Kidney epithelial cell (primary cell): Measurements from ENCODE around the gene DENND11. TPM values are rescaled to one million over a fixed set of nuclear protein-coding genes. Genes with fewer than 3 reads are reported as not detected.

Experiments used
- DNase-seq: peaks from one replicate; pipeline ENCODE4 v3.0.0-alpha.2; 2010; ENCODE audit warnings: low read depth
- H3K27me3 ChIP-seq: 2 replicates; pipeline ENCODE4 v1.6.0; 2011; ENCODE audit warnings: low read length; ENCODE audit not compliant: control insufficient read depth, insufficient read depth
- H3K36me3 ChIP-seq: 2 replicates; pipeline ENCODE4 v1.5.1; 2011; ENCODE audit warnings: low read length; ENCODE audit not compliant: control insufficient read depth, insufficient read depth
- H3K4me3 ChIP-seq: 2 replicates; pipeline ENCODE4 v1.5.1; 2011; ENCODE audit warnings: low read depth, mild to moderate bottlenecking, control low read depth, low read length
- total RNA-seq: library from RNA; depleted of rRNA; stranded (reverse); fragments of >200 nt; gene quantifications from 2 replicates; pipeline ENCODE4 v1.2.3, GENCODE V29; 2015
- TF ChIP-seq, protein P1 (sequence below): IDR thresholded peaks from 2 replicates; pipeline ENCODE4 v1.5.1; 2011; ENCODE audit warnings: mild to moderate bottlenecking, moderate library complexity, low read length, control low read depth, inconsistent platforms; ENCODE audit not compliant: insufficient read depth, poor library complexity, severe bottlenecking

DENND11 gene
- total RNA-seq, 1 donor from 2014 or later: 17.0 TPM

- TF ChIP-seq, protein P1, sequence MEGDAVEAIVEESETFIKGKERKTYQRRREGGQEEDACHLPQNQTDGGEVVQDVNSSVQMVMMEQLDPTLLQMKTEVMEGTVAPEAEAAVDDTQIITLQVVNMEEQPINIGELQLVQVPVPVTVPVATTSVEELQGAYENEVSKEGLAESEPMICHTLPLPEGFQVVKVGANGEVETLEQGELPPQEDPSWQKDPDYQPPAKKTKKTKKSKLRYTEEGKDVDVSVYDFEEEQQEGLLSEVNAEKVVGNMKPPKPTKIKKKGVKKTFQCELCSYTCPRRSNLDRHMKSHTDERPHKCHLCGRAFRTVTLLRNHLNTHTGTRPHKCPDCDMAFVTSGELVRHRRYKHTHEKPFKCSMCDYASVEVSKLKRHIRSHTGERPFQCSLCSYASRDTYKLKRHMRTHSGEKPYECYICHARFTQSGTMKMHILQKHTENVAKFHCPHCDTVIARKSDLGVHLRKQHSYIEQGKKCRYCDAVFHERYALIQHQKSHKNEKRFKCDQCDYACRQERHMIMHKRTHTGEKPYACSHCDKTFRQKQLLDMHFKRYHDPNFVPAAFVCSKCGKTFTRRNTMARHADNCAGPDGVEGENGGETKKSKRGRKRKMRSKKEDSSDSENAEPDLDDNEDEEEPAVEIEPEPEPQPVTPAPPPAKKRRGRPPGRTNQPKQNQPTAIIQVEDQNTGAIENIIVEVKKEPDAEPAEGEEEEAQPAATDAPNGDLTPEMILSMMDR: no peak
- H3K36me3 ChIP-seq: no peaks in the 10 kb centered on the region
- H3K27me3 ChIP-seq: no peaks in the 10 kb centered on the region
- no peak overlapping the region for H3K4me3 ChIP-seq
- DNase-seq: no peak
These were observed 15.3 kb downstream of the DENND11 start for GRCh38 chr7:141686670-141687069.

DNA sequence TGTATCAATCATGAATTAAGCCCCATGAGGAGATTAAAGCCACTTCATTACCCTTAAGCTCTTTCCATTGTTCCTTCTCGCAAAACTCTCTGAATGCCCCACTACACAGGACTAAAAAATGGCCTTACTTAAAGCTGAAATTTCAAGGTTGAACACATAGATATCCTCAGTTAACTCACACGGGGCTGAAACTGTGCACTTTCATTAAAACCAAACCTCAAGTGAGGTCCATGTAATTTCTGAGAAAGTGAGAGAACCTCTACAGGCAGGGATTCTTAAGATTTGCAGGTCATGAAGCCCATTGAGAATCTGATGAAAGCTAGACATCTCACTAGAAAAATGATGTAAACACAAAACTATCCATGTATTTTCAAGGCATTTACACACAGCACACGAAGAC is 15.9 kb downstream of the DENND11 start:
- no peak for DNase-seq
- TF ChIP-seq, protein P1: no peak
- Histone ChIP-seq H3K4me3 (no peak overlapping the region), H3K27me3 (no peaks in the 10 kb centered on the region), H3K36me3 (no peaks in the 10 kb centered on the region)

GRCh38 chr7:141685285-141686023 is 16.5 kb downstream of the DENND11 start:
- TF ChIP-seq, protein P1: no peak
- no peaks in the 10 kb centered on the region for H3K36me3 ChIP-seq
- H3K4me3 ChIP-seq: no peak overlapping the region
- H3K27me3 ChIP-seq: no peaks in the 10 kb centered on the region
- no peak for DNase-seq

GRCh38 chr7:141679014-141679413 is 23.0 kb downstream of the DENND11 start:
- no peak for DNase-seq
- Histone ChIP-seq H3K4me3 (no peak overlapping the region), H3K27me3 (no peaks in the 10 kb centered on the region), H3K36me3 (no peaks in the 10 kb centered on the region)
- TF ChIP-seq, protein P1: no peak

DNA sequence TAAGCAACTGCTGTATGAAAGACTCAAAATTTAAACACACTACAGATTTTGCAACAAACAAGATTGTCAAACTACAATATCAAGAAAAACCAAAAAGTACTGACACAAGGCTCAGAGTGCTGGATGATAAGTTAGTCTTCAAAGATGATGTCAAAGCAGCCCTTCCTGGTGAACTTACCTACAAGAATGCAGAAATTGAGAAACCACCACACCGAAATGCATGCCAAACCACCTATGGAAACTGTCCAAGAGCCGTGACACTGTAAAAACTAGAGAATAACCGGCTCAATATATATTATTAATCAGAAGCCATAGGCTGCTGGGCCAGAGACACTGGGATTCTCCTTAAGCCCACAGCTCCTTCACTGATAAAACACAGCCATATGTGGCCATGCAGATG is 25.3 kb downstream of the DENND11 start:
- Histone ChIP-seq H3K4me3 (no peak overlapping the region), H3K36me3 (no peaks in the 10 kb centered on the region), H3K27me3 (no peaks in the 10 kb centered on the region)
- TF ChIP-seq, protein P1: no peak
- DNase-seq: no peak
